ENCODE results near the gene PLEKHD1. TPM values are rescaled to one million over a fixed set of nuclear protein-coding genes. Genes with fewer than 3 reads are reported as not detected.

The PLEKHD1 gene
- total and polyA plus RNA-seq, 2 donors (not counting 1 experiment from before 2014, with no cell fraction given) = 0.12 TPM

DNA sequence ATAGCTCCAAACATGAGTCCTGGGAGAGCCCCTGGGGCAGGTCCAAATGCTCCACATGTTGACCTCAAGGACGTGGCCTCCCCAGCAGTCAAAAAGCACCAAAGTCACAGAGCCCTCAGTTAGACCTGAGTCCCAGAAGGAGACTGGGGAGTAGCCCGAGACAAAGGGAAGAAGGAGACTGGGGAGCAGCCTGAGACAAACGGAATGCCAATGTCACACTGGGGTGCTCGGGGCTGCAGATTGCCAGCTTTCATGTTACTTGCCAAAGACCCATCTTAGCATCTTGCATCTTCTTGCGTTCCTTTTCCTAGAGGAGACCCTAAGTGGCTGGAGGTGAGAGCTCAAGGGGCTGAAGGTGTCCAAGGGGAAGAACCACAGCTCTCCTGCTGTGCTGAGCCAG is 14.9 kb downstream of the PLEKHD1 start:
- intact Hi-C loops (cut with micrococcal nuclease) = no loop called here
- H3K4me2 ChIP-seq (replicated peaks; ENCODE audit: low read depth, low read length, poor library complexity, severe bottlenecking) = no peak overlapping the region
- DNase-seq = no peak
- H3K4me3 Mint-ChIP-seq = no peak overlapping the region
- H3K27me3 Mint-ChIP-seq = peaks cover 39% of the 10 kb centered on the region
- H3K79me2 ChIP-seq (ENCODE audit: control insufficient read depth, insufficient read depth, low read length) = no peaks in the 10 kb centered on the region
- no peaks in the 10 kb centered on the region for H4K20me1 ChIP-seq (ENCODE audit: control insufficient read depth, insufficient read depth, low read length, poor library complexity, severe bottlenecking)
- no peak overlapping the region for H3K27ac Mint-ChIP-seq
- no peak overlapping the region for H3K4me3 ChIP-seq (ENCODE audit: control extremely low read depth in 1 of 5, extremely low read depth in 1 of 5, insufficient read depth in 1 of 5, low read depth in 2 of 5, low read length in 4 of 5)
- H3K9ac ChIP-seq (ENCODE audit: low read length) = no peak overlapping the region
- no peak for ATAC-seq (ENCODE audit: low read depth)
- no peaks in the 10 kb centered on the region for H3K9me3 Mint-ChIP-seq (ENCODE audit: insufficient read depth)
- no peaks in the 10 kb centered on the region for H3K4me1 ChIP-seq (ENCODE audit: control insufficient read depth in 2 of 2, insufficient read depth in 2 of 2, low read length in 2 of 2)
- H3K9me3 ChIP-seq (ENCODE audit: control extremely low read depth in 1 of 3, control insufficient read depth in 2 of 3, insufficient read depth in 1 of 3, low read length in 2 of 3) = no peaks in the 10 kb centered on the region
- H2AFZ ChIP-seq (ENCODE audit: insufficient read depth, low read depth, low read length, poor library complexity, severe bottlenecking) = no peak overlapping the region
- no peaks in the 10 kb centered on the region for H3K4me1 Mint-ChIP-seq
- H3K27ac ChIP-seq (ENCODE audit: low read length in 2 of 2) = no peak overlapping the region
- no peaks in the 10 kb centered on the region for H3K36me3 ChIP-seq (replicated peaks in 1 of 2; ENCODE audit: control extremely low read depth in 1 of 2, control insufficient read depth in 1 of 2, extremely low read depth in 1 of 2, insufficient read depth in 2 of 2, low read length in 1 of 2)
- POLR2A ChIA-PET = no interaction called here
- TF ChIP-seq CTCF (IDR thresholded peaks at IDR 0.05) (no peak), EZH2 (IDR thresholded peaks at IDR 0.05; ENCODE audit: borderline replicate concordance, insufficient read depth, low read depth, low read length, poor library complexity, severe bottlenecking) (no peak)
- 97% methylated on average over 3 of the region's 5 CpGs for WGBS (ENCODE audit: insufficient coverage)
- CTCF ChIA-PET = no interaction called here
- H3K27me3 ChIP-seq (replicated peaks in 1 of 4; ENCODE audit: control extremely low read depth in 1 of 4, control insufficient read depth in 3 of 4, insufficient read depth in 4 of 4, low read length in 3 of 4) = peaks cover 0 to 12% (median 5%) of the 10 kb centered on the region in 4 experiments

DNA sequence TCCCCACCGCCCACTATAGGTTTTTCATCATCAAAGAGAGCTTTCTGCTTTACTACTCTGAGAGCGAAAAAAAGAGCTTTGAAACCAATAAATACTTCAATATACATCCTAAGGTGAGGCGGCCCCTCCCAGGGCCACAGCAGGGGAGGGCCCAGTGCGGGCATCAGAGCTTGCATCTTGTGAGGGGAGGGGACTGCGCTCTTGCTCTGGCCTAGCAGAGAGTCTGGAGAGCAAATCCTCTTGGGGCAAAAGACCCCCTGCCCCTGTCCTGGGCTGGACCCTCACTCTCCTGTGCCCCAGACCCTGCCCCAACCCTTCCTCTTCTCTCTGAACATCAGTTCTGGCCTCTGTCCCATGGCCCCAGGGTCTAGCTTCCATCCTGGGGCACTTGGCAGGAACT is 15.6 kb downstream of the PLEKHD1 start:
- Histone ChIP-seq H3K36me3 (replicated peaks in 1 of 2; ENCODE audit: control extremely low read depth in 1 of 2, control insufficient read depth in 1 of 2, extremely low read depth in 1 of 2, insufficient read depth in 2 of 2, low read length in 1 of 2) (no peaks in the 10 kb centered on the region), H4K20me1 (ENCODE audit: control insufficient read depth, insufficient read depth, low read length, poor library complexity, severe bottlenecking) (no peaks in the 10 kb centered on the region), H3K4me2 (replicated peaks; ENCODE audit: low read depth, low read length, poor library complexity, severe bottlenecking) (no peak overlapping the region), H3K27me3 (replicated peaks in 1 of 4; ENCODE audit: control extremely low read depth in 1 of 4, control insufficient read depth in 3 of 4, insufficient read depth in 4 of 4, low read length in 3 of 4) (peaks cover 0 to 12% (median 5%) of the 10 kb centered on the region in 4 experiments), H2AFZ (ENCODE audit: insufficient read depth, low read depth, low read length, poor library complexity, severe bottlenecking) (no peak overlapping the region), H3K4me1 (ENCODE audit: control insufficient read depth in 2 of 2, insufficient read depth in 2 of 2, low read length in 2 of 2) (no peaks in the 10 kb centered on the region), H3K79me2 (ENCODE audit: control insufficient read depth, insufficient read depth, low read length) (no peaks in the 10 kb centered on the region), H3K9ac (ENCODE audit: low read length) (no peak overlapping the region), H3K27ac (ENCODE audit: low read length in 2 of 2) (no peak overlapping the region), H3K9me3 (ENCODE audit: control extremely low read depth in 1 of 3, control insufficient read depth in 2 of 3, insufficient read depth in 1 of 3, low read length in 2 of 3) (no peaks in the 10 kb centered on the region), H3K4me3 (ENCODE audit: control extremely low read depth in 1 of 5, extremely low read depth in 1 of 5, insufficient read depth in 1 of 5, low read depth in 2 of 5, low read length in 4 of 5) (no peak overlapping the region)
- H3K27ac Mint-ChIP-seq = no peak overlapping the region
- CTCF ChIA-PET = no interaction called here
- 100% methylated on average over 2 of the region's 5 CpGs for WGBS (ENCODE audit: insufficient coverage)
- intact Hi-C loops (cut with micrococcal nuclease) = no loop called here
- no peak for DNase-seq
- H3K4me1 Mint-ChIP-seq = no peaks in the 10 kb centered on the region
- no peaks in the 10 kb centered on the region for H3K9me3 Mint-ChIP-seq (ENCODE audit: insufficient read depth)
- no peak for TF ChIP-seq CTCF (IDR thresholded peaks at IDR 0.05)
- TF ChIP-seq EZH2 (IDR thresholded peaks at IDR 0.05; ENCODE audit: borderline replicate concordance, insufficient read depth, low read depth, low read length, poor library complexity, severe bottlenecking) = no peak
- POLR2A ChIA-PET = no interaction called here
- peaks cover 34% of the 10 kb centered on the region for H3K27me3 Mint-ChIP-seq
- H3K4me3 Mint-ChIP-seq = no peak overlapping the region
- no peak for ATAC-seq (ENCODE audit: low read depth)

All from B cell (primary cell).